Kidney epithelial cell (primary cell): ENCODE results near the gene RETREG1. TPM values are rescaled to one million over a fixed set of nuclear protein-coding genes. Genes with fewer than 3 reads are reported as not detected.

Experiments
- DNase-seq: peaks from one replicate; pipeline ENCODE4 v3.0.0-alpha.2; 2010; ENCODE audit warnings: low read depth
- H3K27me3 ChIP-seq: 2 replicates; pipeline ENCODE4 v1.6.0; 2011; ENCODE audit warnings: low read length; ENCODE audit not compliant: control insufficient read depth, insufficient read depth
- H3K36me3 ChIP-seq: 2 replicates; pipeline ENCODE4 v1.5.1; 2011; ENCODE audit warnings: low read length; ENCODE audit not compliant: control insufficient read depth, insufficient read depth
- H3K4me3 ChIP-seq: 2 replicates; pipeline ENCODE4 v1.5.1; 2011; ENCODE audit warnings: low read depth, mild to moderate bottlenecking, control low read depth, low read length
- CTCF ChIP-seq: IDR thresholded peaks from 2 replicates; pipeline ENCODE4 v1.5.1; 2011; ENCODE audit warnings: mild to moderate bottlenecking, moderate library complexity, low read length, control low read depth, inconsistent platforms; ENCODE audit not compliant: insufficient read depth, poor library complexity, severe bottlenecking
- total RNA-seq: library from RNA; depleted of rRNA; stranded (reverse); fragments of >200 nt; gene quantifications from 2 replicates; pipeline ENCODE4 v1.2.3, GENCODE V29; 2015

Gene RETREG1
- total RNA-seq, 1 donor from 2014 or later, result 14.8 TPM

DNA sequence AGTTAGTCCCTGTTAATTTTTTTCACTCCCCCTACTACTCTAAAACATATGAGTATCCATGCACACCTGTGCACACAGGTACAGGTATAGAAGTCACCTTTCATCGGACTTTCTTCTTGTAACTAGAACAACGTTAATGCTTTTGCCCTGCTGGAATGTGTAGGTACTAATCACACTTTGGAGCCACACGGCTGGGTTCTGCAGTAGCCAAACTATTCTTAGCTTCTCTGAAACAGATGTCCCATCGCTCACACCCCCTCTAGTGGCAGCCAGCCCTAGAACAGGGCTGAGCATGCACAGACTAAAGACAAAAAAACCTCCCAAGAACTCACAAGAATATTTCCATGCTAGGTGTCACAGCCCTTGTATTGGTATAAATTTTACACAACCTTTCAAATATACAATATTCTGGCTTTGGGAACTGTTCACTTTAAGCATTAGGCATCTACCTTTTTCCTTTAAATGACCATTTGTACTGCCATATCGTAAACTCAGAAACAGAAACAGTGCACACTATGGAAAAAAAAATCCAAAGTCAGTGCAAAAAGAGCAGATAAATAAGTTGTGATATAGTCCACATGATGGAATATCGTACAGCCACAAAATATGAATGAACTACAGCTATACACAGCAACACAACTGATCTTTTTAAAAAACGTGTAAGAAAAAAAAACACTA is 64.0 kb downstream of the RETREG1 start:
- Histone ChIP-seq H3K36me3 (no peaks in the 10 kb centered on the region), H3K4me3 (no peak overlapping the region), H3K27me3 (no peaks in the 10 kb centered on the region)
- peak; percentile 94 for TF ChIP-seq CTCF
- no peak for DNase-seq

- Histone ChIP-seq H3K4me3 (no peak overlapping the region), H3K36me3 (no peaks in the 10 kb centered on the region), H3K27me3 (no peaks in the 10 kb centered on the region)
- TF ChIP-seq CTCF, result no peak
- DNase-seq, result no peak
Observed at GRCh38 chr5:16551628-16552027, 65.2 kb downstream of the RETREG1 start.

DNA sequence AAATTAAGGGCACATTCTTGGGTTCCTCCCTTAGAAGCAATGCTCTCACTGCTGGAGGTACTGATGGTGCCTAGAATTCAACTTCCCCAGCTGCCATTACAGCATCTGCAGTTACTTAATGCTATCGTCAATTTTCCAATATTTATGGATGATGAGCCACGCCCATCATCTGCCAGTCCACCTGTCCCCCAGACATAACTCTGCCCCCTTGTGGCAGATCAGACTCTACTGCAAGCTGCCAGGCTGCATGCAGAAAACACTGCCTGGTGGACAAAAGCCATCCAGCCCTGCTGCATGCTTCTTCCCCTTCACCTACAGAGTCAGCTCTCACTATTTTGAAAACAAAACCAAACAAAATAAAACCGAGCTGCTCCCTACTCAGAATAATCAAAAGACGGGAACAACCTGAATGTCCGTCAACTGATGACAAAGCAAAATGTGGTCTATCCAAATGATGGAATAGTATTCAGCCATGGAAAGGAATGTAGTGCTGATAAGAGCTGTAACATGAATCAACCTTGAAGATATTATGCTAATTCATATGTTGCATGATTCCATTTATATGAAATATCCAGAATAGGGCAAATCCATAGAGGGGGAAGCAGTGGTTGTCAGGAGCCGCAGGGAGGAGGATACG is 66.4 kb downstream of the RETREG1 start:
- Histone ChIP-seq H3K4me3 (no peak overlapping the region), H3K27me3 (no peaks in the 10 kb centered on the region), H3K36me3 (no peaks in the 10 kb centered on the region)
- TF ChIP-seq CTCF, result peak; percentile 77
- no peak for DNase-seq

- no peak overlapping the region for H3K4me3 ChIP-seq
- TF ChIP-seq CTCF, result no peak
- no peak for DNase-seq
Observed at GRCh38 chr5:16549491-16550206, 67.1 kb downstream of the RETREG1 start.

GRCh38 chr5:16548812-16549211 is 68.0 kb downstream of the RETREG1 start:
- no peak overlapping the region for H3K4me3 ChIP-seq
- no peaks in the 10 kb centered on the region for H3K36me3 ChIP-seq
- TF ChIP-seq CTCF, result no peak

More at GRCh38 chr5:16549491-16550206, 67.1 kb downstream of the RETREG1 start:
- Histone ChIP-seq H3K27me3 (no peaks in the 10 kb centered on the region), H3K36me3 (no peaks in the 10 kb centered on the region)

More at GRCh38 chr5:16548812-16549211, 68.0 kb downstream of the RETREG1 start:
- no peak for DNase-seq
- H3K27me3 ChIP-seq, result no peaks in the 10 kb centered on the region
